Right hindlimb (tissue), 1 donor: ENCODE data around the gene ACTR3.
"Not testable (repeated sequence)": the region's sequence is repeated elsewhere in the genome, so short reads cannot be mapped to it uniquely, and the experiment has no call there.

Experiments used
- DNase-seq: peaks from one replicate; pipeline ENCODE4 v3.0.0-alpha.2; 2018

Gene ACTR3

DNA sequence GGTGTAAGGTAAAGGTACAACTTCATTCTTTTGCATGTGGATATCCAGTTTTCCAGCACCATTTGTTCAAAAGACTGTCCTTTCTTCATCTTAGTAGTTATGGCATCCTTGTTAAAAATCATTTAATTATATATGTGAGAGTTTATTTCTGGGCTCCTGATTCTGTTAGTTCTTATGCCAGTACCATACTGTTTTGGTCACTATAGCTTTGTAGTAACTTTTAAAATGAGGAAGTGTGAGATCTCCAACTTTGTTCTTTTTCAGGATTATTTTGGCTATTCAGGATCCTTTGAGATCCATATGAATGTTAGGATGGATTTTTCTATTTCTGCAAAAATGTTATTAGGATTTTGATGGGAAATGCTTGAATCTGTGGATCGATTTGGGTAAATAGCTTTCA, 16.8 kb downstream of the ACTR3 start:
- no peak for DNase-seq

- DNase-seq, result no peak
These were observed 17.4 kb downstream of the ACTR3 start for GRCh38 chr2:113907297-113907696.

GRCh38 chr2:113910110-113910717, 20.3 kb downstream of the ACTR3 start:
- no peak for DNase-seq

- DNase-seq, result no peak
These were observed 21.2 kb downstream of the ACTR3 start for GRCh38 chr2:113910967-113911678.

DNA sequence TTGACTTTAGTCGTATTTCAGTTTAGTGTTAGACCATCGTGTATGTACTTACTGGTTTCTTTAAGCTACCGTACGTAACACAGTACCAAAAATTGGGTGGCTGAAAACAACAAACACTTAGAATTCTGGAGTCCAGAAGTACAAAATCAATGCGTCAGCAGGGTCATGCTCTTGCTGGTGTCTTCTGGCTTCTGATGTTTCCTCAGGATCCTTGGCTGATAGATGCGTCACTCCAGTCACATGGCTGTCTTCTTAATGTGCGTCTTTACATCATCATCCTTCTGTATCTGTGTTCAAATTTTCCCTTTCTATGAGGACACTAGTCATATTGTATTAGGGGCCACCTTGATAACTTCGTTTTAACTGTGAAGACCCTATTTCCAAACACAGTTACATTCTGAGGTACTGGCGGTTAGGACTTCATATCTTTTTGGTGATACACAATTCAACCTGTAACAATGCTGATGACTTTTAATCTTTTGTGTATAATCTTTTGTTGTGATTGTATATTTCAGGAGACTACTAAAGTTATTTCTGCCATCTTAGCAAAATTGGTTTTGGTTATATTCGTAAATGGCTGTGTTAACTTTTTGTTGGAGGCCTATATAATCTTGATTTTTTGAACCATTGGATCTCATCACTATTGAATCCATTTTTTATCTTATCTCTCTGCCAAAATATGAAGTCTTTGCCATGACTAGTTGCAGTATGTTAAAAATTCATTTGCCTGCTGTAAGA, 25.4 kb downstream of the ACTR3 start:
- no peak for DNase-seq

DNA sequence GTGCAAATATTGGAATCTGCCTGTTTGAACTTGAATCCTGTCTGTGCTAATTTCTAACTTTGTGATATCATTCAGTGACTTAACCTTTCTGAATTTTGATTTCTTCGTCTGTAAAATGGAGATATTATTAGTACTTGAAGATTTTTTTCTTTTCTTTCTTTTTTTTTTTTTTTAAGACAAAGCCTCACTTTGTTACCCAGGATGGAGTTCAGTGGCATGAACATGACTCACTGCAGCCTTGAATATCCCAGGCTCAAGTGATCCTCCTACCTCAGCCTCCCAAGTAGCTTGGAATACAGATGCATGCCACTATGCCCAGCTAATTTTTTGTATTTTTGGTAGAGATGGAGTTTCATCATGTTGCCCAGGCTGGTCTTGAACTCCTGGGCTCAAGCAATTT, 28.3 kb downstream of the ACTR3 start:
- DNase-seq, result no peak

DNA sequence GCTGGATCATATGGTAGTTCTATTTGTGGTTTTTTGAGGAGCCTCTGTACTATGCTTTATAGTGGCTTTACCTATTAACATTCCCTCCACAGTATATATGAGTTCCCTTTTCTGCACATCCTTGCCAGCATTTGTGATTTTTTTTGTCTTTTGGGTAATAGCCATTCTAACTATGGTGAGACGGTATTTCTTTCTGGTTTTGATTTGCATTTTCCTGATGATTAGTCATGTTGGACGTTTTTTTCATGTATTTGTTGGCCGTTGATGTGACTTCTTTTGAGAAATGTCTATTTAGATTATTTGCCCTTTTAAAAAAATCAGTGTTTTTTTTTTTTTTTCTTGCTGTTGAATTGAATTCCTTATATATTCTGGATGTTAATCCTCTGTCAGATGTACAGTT, 31.1 kb downstream of the ACTR3 start:
- no peak for DNase-seq

DNA sequence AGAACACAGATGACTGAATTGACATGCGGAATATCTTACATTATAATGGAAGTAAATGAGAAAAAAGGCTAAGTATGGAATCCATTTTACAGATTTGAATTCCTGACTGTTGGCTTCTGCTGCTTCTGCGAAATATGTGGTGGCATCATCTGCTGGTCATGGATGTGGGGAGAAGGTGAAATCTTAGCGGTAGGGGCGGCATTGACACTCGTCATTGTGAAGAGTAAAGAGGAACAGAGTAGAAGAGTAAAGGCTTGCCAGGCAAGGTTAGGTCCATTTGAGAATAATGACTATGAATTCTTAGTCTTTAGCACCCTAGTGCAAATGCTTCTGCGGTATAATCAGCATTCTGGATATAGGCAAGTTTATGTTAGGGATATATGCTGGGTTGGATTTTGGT, 32.4 kb downstream of the ACTR3 start:
- DNase-seq, result no peak

- no peak for DNase-seq
These were observed 32.9 kb downstream of the ACTR3 start for GRCh38 chr2:113922784-113923183.

- no peak for DNase-seq
These were observed 36.0 kb downstream of the ACTR3 start for GRCh38 chr2:113925884-113926283.

DNA sequence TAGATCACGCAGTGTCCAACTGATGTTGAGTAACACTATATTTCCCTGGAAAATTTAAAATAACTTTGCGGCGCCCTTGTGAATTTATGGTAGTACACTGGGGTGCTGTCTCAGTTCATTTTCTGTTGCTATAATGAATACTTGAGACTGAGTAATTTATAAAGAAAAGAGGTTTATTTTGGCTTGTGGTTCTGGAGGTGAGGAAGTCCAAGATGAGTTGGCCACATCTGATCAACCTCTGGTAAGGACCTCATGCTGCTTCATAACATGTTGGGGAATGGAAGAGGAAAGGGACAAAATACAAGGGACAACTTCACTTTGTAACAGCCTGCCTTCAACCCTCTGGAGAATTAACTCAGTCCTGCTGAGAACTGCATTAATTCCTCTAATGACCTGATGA, 36.4 kb downstream of the ACTR3 start:
- DNase-seq, result no peak

DNA sequence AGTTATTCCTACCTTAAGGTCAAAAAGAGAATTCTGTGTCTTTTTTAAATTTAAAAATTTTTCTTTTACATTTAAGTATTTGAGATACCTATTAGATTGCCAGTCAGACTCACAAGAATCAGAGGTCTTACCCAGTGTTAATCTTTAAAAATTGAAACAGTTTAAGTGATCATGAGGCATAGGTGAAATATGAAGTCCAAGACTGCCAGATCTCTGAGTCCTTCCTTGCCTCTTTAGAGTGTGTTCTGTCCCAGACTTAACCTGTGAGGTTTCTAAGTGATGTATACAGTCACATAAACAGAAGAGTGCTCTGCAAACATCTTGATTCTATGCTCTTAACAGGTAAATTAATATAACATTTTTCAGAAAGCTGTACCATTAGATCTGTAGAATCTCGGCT, 40.6 kb downstream of the ACTR3 start:
- no peak for DNase-seq

GRCh38 chr2:113937501-113937900, 47.6 kb downstream of the ACTR3 start:
- no peak for DNase-seq

DNA sequence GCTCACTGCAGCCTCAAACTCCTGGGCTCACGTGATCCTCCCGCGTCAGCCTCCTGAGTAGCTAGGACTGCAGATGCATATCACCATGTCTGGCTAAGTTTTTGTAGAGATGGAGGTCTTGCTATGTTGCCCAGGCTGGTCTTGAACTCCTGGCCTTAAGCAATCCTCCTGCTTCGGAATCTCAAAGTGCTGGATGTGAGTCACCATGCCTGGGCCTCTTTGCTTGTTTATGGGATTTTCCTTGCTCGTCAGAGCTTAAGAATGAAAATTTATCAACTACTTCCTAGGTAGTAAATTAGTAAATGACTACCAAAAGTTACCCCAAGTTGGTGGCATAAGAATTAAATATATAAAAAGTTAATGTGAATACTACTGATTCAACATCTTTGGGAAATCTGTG, 51.0 kb downstream of the ACTR3 start:
- no peak for DNase-seq

- DNase-seq, result not testable (repeated sequence)
These were observed 55.9 kb downstream of the ACTR3 start for GRCh38 chr2:113945784-113946183.

DNA sequence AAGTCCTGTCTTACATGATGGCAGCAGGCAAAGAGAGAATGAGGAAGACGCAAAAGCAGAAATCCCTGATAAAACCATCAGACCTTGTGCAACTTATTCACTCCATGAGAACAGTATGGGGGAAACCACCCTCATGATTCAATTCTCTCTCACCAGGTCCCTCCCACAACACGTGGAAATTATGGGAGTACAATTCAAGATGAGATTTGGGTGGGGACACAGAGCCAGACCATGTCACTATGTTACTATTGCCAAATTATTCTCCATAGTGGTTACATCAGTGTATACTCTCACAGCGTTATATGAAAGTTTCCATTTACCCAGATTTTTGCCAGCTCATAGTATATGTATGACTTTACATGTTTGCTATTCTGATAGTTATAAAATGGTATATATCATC, 61.0 kb downstream of the ACTR3 start:
- not testable (repeated sequence) for DNase-seq

DNA sequence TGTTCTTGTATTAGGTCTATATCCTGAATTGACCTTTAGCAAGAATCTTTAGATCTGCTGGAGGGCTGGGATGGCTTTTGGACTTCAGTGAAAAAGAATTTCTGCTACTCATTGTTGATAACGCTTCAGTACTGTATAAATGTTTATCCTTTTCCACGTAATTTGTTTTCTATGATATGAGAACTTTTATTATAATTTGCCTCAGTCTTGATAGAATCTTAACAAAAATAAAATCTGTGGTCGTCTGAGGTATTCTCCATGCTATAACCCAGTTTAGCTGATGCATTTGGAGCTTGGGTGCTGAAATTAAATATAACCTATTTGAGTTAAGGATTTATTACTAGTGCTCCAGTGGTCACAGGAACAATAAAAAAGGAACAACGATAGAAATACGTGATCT, 71.1 kb downstream of the ACTR3 start:
- DNase-seq, result no peak

DNA sequence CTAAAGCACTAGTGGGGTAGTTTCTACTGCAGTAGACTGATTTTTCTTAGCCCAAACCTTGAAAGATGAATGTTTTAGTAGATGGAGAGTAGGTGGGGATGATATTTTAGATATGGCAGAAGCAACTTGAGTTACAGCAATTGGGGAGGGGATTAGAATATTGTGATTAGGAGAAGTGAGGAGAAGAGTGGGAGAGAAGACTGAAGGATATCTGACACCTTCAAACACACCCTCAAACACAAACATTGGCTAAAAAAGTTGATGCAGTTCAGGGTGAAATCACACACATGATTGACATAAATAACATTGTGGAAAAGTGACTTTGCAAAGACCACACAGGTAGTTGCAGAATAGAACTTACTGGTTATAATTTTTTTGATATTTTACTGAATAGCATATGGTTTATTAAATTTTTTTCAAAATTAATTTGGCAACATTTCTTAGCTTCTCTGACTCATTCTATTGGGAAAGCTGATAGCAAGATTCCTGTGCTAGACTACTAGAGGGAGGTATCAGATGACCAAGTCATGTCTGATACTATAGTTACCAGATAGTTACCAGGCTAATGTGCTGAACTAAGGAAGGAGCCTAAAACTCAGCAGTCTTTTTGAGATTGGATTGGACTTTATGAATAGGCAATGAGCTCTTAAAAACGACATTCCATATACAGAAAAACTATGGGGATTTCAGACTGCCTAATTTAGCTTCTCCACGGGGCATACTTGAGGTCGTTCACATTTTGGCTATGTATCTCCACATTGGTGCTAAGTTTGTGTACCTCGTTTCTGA, 73.0 kb downstream of the ACTR3 start:
- DNase-seq, result no peak

DNA sequence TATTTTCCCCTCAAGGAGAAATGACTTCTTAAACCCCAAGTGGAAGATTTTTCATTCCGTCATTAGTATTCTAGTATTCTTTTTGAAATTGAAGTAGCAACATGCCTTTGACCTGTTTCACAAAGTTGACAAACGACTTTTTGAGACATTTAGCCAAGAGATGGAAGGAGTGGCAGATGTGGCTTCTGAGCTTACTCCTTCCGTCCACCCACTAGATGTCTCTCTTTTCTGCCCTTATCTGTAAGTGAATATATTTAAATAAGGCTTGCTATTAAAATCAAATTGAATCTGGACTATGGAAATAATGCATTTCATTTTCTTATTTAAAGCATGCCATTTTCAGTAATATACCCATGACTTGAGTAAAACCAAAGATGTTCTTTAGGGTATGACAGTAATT, 74.1 kb downstream of the ACTR3 start:
- no peak for DNase-seq

DNA sequence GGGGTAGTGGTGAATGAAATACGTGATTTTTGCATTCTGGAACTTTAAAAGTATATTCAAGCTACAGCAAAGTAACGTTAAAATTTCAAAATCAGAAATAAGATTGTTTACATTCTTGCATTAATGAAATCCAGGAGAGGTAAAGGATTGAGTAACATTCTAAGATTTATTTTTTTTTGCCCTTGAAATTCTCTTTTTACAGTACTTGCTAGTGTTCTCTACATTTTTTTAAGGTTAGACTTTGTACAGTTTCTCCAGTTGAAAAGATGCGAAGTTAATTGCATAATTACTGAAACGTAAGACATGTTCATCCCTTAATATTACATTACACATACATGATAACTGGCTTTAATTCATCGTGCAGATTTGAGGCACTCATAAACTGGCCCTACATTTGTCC, 74.5 kb downstream of the ACTR3 start:
- no peak for DNase-seq

- DNase-seq, result no peak
These were observed 75.3 kb downstream of the ACTR3 start for GRCh38 chr2:113965228-113965627.

- DNase-seq, result no peak
These were observed 75.8 kb downstream of the ACTR3 start for GRCh38 chr2:113965644-113966043.

GRCh38 chr2:113966171-113966570, 76.3 kb downstream of the ACTR3 start:
- DNase-seq, result no peak
